Caco-2 (cell line): ENCODE results near the gene TMEM101. TPM values are rescaled to one million over a fixed set of nuclear protein-coding genes. Genes with fewer than 3 reads are reported as not detected.

Experiments used
- BruUV-seq: library from RNA; stranded (reverse); fragments of 400-500 nt; replicated peaks from 2 replicates; lab custom pipeline; 2021; lab: Mats Ljungman, UMichigan
- CTCF ChIA-PET: fragments of 300-600 bp; sonication (Branson Sonifier 250); formaldehyde crosslinking; loops from one replicate; lab custom pipeline; 2022; ENCODE audit warnings: antibody characterized with exemption; lab: Charles Lee
- POLR2A ChIA-PET: fragments of 300-600 bp; sonication (Branson Sonifier 250); formaldehyde crosslinking; loops from one replicate; lab custom pipeline; 2022; ENCODE audit warnings: antibody characterized with exemption; lab: Charles Lee
- DNase-seq, 2 experiments: peaks; one replicate each; pipeline versions ENCODE4 v3.0.0 to v3.0.0-alpha.2; 2020 to 2022
- H3K27me3 ChIP-seq: replicated peaks from 2 replicates; pipeline ENCODE4 v1.6.0; 2011; ENCODE audit warnings: low read length; ENCODE audit not compliant: control insufficient read depth, insufficient read depth
- H3K36me3 ChIP-seq: 2 replicates; pipeline ENCODE4 v1.5.1; 2011; ENCODE audit warnings: low read length; ENCODE audit not compliant: control insufficient read depth, insufficient read depth
- H3K4me1 ChIP-seq: fragments of 250-450 bp; sonication (Bioruptor Pico); 2 replicates; pipeline ENCODE4 v1.5.1; 2020; ENCODE audit warnings: mild to moderate bottlenecking
- H3K4me3 ChIP-seq: 2 replicates; pipeline ENCODE4 v1.5.1; 2011; ENCODE audit warnings: low read depth, mild to moderate bottlenecking, control low read depth, low read length
- H3K9me3 ChIP-seq: fragments of 250-450 bp; sonication (Bioruptor Pico); 2 replicates; pipeline ENCODE4 v1.5.1; 2020; ENCODE audit warnings: mild to moderate bottlenecking, moderate library complexity
- H3K27ac Mint-ChIP-seq: one replicate; pipeline ENCODE4 v1.8.0; 2022; ENCODE audit warnings: mixed read lengths; ENCODE audit not compliant: unreplicated experiment
- H3K27me3 Mint-ChIP-seq: one replicate; pipeline ENCODE4 v1.8.0; 2022; ENCODE audit warnings: mixed read lengths; ENCODE audit not compliant: insufficient read depth, unreplicated experiment
- H3K36me3 Mint-ChIP-seq: one replicate; pipeline ENCODE4 v1.8.0; 2022; ENCODE audit warnings: mild to moderate bottlenecking, mixed read lengths; ENCODE audit not compliant: insufficient read depth, unreplicated experiment
- H3K4me1 Mint-ChIP-seq: one replicate; pipeline ENCODE4 v1.8.0; 2022; ENCODE audit warnings: low read depth, mixed read lengths; ENCODE audit not compliant: unreplicated experiment
- H3K4me3 Mint-ChIP-seq: one replicate; pipeline ENCODE4 v1.8.0; 2022; ENCODE audit warnings: mild to moderate bottlenecking, moderate library complexity, mixed read lengths; ENCODE audit not compliant: unreplicated experiment
- H3K9me3 Mint-ChIP-seq: one replicate; pipeline ENCODE4 v1.8.0; 2022; ENCODE audit warnings: mixed read lengths; ENCODE audit not compliant: unreplicated experiment
- CTCF ChIP-seq, 2 experiments: fragments of 200-600 bp in 1 of 2; IDR thresholded peaks; 1 replicate in 1 of 2; 2 replicates in 1 of 2; pipeline versions ENCODE4 v1.5.1 to v1.8.0; 2011 to 2022; ENCODE audit warnings: antibody characterized with exemption in 1 of 2, control low read depth in 1 of 2, inconsistent platforms in 1 of 2, low read depth in 1 of 2, low read length in 1 of 2, mild to moderate bottlenecking in 1 of 2, moderate library complexity in 1 of 2; ENCODE audit not compliant: insufficient read depth in 1 of 2, severe bottlenecking in 1 of 2, unreplicated experiment in 1 of 2
- intact Hi-C: fragments of 100-400 bp; cut with micrococcal nuclease; formaldehyde crosslinking; loops from one replicate; pipeline ENCODE4 v1.10.0; 2022; ENCODE audit not compliant: unreplicated experiment
- total RNA-seq: library from RNA; stranded (reverse); gene quantifications from 2 replicates; pipeline ENCODE4 v1.2.3, GENCODE V29; 2022

The TMEM101 gene
- total RNA-seq, 1 experiment from 2014 or later = 41.7 TPM

- no peak overlapping the region for H3K27ac Mint-ChIP-seq
- no peaks in the 10 kb centered on the region; the same call in none of the 2 replicates for H3K36me3 ChIP-seq
These were observed 48.1 kb upstream of the TMEM101 start for GRCh38 chr17:44062871-44063270.

GRCh38 chr17:44061446-44061845, 46.7 kb upstream of the TMEM101 start:
- H3K9me3 Mint-ChIP-seq = no peaks in the 10 kb centered on the region
- no TSS peak for BruUV-seq
- no peak for TF ChIP-seq CTCF (IDR thresholded peaks at IDR 0.05; ENCODE audit: insufficient read depth in 1 of 2, low read depth in 1 of 2, low read length in 1 of 2, severe bottlenecking in 1 of 2, unreplicated experiment in 1 of 2)
- no peak overlapping the region for H3K4me3 Mint-ChIP-seq
- H3K27ac Mint-ChIP-seq = no peak overlapping the region
- ChIA-PET CTCF (no interaction called here), POLR2A (no interaction called here)
- no peak for DNase-seq
- peaks cover 93% of the 10 kb centered on the region for H3K36me3 Mint-ChIP-seq
- Histone ChIP-seq H3K27me3 (no peaks in the 10 kb centered on the region), H3K4me1 (no peaks in the 10 kb centered on the region), H3K4me3 (no peak overlapping the region), H3K36me3 (no peaks in the 10 kb centered on the region; the same call in none of the 2 replicates), H3K9me3 (no peaks in the 10 kb centered on the region)
- no peaks in the 10 kb centered on the region for H3K4me1 Mint-ChIP-seq
- intact Hi-C loops = no loop called here
- H3K27me3 Mint-ChIP-seq = no peaks in the 10 kb centered on the region

More at GRCh38 chr17:44062871-44063270, 48.1 kb upstream of the TMEM101 start:
- TF ChIP-seq CTCF (IDR thresholded peaks at IDR 0.05; ENCODE audit: insufficient read depth in 1 of 2, low read depth in 1 of 2, low read length in 1 of 2, severe bottlenecking in 1 of 2, unreplicated experiment in 1 of 2) = no peak
- POLR2A ChIA-PET = no interaction called here
- CTCF ChIA-PET = no interaction called here
- peaks cover 9% of the 10 kb centered on the region for H3K4me1 ChIP-seq
- DNase-seq = no peak
- intact Hi-C loops = no loop called here
- H3K27me3 Mint-ChIP-seq = no peaks in the 10 kb centered on the region
- no peak overlapping the region for H3K4me3 Mint-ChIP-seq
- no peak overlapping the region for H3K4me3 ChIP-seq
- no peaks in the 10 kb centered on the region for H3K4me1 Mint-ChIP-seq
- no peaks in the 10 kb centered on the region for H3K9me3 Mint-ChIP-seq
- H3K36me3 Mint-ChIP-seq = peaks cover 87% of the 10 kb centered on the region
- H3K9me3 ChIP-seq = no peaks in the 10 kb centered on the region
- no peaks in the 10 kb centered on the region for H3K27me3 ChIP-seq
- no TSS peak for BruUV-seq

GRCh38 chr17:44059101-44059892, 44.5 kb upstream of the TMEM101 start:
- Mint-ChIP-seq H3K36me3 (peaks cover 95% of the 10 kb centered on the region), H3K27ac (no peak overlapping the region)
- CTCF ChIA-PET = no interaction called here

More at GRCh38 chr17:44059101-44059892, 44.5 kb upstream of the TMEM101 start:
- POLR2A ChIA-PET = no interaction called here
- H3K27me3 Mint-ChIP-seq = no peaks in the 10 kb centered on the region
- Histone ChIP-seq H3K9me3 (no peaks in the 10 kb centered on the region), H3K27me3 (no peaks in the 10 kb centered on the region), H3K4me3 (no peak overlapping the region), H3K36me3 (no peaks in the 10 kb centered on the region; the same call in none of the 2 replicates), H3K4me1 (no peaks in the 10 kb centered on the region)
- TF ChIP-seq CTCF (IDR thresholded peaks at IDR 0.05; ENCODE audit: insufficient read depth in 1 of 2, low read depth in 1 of 2, low read length in 1 of 2, severe bottlenecking in 1 of 2, unreplicated experiment in 1 of 2) = no peak
- no peak for DNase-seq
- intact Hi-C loops = no loop called here
- BruUV-seq = no TSS peak
- no peaks in the 10 kb centered on the region for H3K4me1 Mint-ChIP-seq
- H3K4me3 Mint-ChIP-seq = no peak overlapping the region
- H3K9me3 Mint-ChIP-seq = no peaks in the 10 kb centered on the region
